HuH-7.5 (cell line): ENCODE measurements around the gene ANO2.

ENCODE experiments used
- DNase-seq: peaks from one replicate; pipeline ENCODE4 v3.0.0; 2011; ENCODE audit warnings: low spot score

Gene ANO2

DNA sequence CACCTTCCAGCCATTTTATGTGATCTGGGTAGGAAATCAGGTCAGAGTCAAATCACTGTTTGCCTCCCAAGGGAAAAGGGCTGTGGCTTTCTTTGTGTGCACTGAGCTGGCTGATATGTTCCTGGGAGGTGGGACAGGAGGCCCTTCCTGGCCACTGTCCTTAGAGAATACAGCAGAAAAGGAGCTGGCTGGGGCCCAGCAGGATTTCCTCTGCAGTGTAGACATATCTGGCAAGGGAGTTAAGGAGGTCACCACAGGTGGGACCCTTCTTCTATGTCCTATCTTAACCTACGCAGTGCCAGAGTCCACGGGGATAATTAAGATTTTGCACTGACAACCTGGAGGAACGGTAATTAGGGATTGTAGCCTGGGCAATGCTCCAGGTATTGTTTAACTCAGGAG, 367.8 kb downstream of the ANO2 start:
- no peak for DNase-seq

DNA sequence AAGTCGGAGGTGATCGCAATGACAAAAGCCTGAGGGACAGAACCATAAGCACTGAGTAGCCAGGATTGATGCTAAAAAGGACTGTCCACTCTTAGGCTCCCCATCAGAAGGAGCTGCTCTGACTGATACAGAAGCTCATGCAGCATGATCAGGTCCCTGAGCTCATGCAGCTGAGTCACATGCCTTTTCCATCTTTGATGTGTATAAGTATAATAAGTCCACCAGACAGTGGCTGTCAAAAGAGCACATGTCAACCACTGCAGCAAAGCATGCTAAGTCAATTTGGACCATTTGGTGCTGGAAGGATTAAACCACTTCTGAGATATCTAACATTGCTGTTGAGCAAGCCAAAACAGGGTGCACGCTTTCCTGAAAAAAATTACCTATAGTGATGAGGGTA, 369.1 kb downstream of the ANO2 start:
- DNase-seq, result no peak

DNA sequence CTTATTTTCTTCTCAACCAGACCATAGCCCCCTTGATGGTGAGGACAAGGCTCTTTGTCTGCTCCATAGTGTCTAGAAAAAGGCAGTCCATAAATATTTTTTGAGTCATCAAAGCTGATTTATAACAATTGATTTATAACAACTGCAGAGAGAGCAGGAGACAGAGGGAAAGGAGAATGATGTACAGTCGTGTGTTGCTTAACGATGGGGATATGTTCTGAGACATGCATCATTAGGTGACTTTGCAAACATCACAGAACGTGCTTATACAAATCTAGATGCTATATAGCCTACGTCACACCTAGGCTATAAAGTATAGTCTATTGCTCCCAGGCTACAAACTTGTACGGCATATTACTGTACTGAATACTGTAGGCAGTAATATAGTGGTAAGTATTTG, 369.8 kb downstream of the ANO2 start:
- DNase-seq, result no peak

DNA sequence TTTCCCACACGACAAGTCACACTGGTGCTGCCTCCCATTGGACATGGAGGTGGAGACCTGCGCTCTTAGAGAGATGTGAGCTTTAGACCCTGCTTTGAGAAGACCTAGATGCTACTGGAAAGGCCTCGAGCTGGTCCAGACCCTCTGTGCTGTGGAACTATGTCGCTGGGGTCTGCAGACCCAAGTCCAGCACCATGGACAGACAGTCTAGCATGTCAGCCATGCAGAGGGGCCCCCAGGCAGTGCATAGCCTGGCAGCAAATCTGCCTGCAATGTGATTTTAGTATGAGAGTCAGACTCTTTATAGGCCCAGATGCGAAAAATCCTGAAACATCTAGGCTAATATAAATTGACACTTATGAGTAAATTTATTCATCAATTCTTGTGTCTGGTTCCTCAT, 371.7 kb downstream of the ANO2 start:
- DNase-seq, result no peak

DNA sequence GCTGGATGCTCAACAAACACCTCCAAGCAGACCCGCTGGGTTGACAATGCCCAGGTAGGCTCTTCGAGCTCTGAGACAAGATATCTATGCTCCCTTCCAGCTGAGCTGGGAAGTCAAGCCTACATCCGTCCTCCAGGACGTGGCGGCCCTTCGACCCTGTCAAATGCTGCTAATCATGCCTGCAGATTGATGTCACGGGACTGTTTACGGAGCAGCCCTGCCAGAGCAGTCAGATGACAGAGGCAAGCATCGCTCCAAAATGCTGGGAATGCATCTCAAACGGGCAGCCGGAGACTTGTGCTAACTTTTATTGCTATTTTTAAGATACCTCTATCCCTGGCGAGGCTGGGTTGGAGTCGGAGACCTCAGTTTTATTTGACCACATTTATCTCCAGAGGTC, 373.9 kb downstream of the ANO2 start:
- no peak for DNase-seq

DNA sequence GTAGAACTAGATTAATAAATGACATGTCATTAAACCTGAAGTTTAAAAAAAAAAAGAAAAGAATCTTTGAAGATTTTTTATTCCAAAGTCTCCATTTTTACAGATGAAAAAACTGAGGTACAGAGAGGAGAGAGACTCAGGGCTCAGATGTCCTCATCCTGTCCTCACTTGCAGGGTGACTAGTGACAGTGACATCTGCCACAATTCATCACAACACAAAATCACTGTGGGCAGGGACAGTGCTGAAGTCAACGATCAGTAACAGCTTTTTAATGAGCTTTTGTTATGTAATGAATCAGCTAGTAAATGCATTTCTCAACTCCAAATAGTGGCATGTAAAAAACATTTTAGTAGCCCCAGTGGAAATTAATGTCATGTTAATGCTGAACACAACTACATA, 374.6 kb downstream of the ANO2 start:
- DNase-seq, result no peak

DNA sequence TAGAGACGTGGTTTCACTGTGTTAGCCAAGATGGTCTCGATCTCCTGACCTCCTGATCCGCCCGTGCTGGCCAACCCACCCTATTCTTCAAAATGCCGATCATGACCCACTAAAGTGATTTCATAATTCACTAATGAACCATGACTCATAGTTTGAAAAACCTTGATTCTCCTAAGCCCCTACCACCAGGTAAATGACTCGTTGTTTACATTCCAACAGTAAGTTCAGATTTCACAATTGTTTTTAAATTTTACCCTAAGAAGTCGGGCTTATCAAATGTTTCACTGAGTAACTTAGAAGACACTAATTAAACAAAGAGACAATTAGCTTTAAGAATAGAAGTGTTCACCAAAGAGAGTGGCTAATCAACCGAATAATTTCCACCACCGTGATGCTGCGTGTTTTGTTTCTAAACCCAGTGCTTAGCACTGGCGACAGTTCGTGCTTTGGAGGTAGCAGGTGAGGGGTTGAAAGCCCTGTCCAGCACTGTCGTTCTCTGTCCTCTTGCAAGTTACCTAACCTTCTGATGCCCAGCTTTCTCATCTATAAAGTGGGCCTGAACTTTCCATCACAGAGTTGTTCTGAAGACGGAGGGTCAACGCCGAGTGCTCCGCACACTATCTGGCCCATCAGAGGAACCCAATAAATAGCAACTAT, 376.6 kb downstream of the ANO2 start:
- DNase-seq, result no peak

DNA sequence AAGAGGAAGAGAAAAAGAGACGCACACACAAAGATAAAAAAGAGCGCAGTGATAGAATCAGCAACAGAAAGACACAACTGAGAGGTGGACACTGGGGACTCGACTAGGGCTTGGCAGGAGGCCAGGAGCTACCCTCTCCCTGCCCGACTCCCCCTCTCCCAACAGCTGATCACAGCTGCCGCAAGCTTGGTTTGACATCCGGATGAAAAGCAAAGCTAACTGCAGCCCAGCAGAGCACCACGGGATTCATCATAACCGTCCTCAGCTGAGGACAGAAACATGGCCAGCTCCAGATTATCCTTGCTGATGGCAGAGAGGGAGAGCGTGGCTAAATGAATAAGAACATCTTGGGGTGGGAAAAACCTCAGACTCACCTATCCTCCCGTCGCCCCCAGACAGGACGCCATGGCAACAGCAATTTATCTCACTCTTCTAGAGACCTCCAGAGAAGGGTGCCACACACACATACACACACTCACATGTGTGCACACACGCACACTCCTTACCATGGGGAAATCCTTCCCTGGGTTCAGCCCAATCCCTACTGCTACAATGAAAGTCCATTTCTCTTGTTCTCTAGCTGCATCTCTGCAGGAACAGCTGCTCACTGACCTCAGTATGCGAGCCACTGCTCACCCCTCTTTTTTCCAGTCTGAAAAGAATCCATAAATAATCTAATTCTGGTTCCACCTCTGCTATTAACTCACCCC, 377.9 kb downstream of the ANO2 start:
- DNase-seq, result no peak

DNA sequence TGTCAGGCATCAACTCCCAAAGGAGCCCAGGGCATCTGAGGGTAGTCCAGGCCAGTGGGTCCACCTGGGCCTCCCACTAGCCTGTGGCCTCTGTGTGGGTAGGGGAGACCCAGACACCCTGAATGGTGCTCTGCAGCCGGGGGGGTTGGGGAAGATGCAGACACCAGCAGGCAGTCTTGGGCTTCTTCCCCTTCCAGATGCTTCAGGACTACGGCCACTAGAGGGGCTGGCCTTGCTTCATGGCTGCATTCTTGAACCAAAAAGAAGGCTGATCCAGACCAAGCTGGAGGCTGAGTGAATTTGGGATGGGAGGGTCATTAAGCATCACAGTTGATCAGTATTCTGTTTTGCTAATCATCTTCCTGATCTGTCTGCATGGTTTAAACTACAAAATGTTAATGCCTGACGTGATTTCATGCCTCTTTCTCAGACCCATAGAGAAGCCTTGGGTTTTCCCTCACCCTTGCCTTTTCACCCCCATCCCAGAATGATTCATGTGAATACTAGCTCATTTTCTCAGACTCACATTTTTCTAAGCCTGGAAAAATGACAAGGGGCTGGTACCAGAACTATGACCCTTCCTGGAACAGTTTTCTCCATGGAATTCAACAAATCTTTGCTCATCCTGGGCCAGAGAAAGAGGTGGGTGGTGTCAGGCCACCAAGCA, 379.0 kb downstream of the ANO2 start:
- DNase-seq, result no peak

DNA sequence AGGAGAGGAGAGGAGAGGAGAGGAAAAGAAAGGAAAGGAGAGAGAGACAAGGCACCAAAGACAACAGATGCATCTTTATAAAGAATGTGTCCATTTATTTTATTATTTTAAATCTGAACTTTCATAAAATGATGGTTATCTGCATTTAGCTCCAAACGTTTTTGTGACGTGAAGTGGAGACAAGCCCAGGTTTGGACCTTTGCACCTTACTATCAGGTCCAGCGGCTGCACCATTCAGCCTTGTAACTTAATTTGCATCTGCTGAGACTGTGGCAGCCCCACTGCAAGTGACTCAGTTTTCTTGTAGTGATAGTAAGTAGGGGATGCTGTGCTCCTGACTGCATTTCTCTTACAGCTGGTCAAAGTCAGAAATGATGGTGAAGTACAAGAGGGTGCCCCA, 382.5 kb downstream of the ANO2 start:
- no peak for DNase-seq

DNA sequence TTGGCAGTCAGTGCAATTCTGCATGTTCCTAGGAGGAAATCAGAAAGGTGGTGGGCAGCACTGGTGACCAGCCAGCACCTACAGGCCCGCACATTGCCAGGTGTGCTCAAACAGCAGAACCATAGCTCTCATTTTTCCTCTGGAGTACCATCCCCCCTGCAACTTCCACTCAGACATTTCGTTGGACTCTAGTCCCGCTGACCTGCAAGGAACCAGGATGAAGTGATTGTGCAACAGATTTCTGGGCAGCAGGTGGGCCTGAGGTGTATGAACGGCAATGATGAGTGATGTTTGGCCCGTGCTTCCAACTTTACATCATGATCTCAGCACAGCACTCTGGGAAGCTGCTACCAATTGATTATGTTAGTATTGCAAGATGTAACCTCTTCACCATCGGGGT, 383.2 kb downstream of the ANO2 start:
- DNase-seq, result no peak

DNA sequence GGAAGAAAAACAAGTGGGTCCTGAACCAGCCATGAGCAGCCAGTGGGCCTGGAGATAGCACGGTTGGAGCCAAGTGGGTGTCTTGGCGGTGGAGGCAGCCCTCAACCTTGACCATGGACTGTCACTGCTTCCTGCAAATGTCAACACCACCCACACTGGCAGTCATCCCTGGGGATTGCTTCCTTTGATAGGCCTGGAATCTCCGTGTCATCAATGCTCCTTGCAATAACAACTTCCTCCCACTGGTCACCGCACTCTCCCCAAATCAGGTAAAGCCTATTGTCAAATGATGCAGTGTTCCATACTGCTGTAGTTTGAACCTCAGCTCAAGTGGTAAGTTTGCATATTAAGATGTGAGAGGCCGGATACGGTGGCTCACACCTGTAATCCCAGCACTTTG, 384.0 kb downstream of the ANO2 start:
- no peak for DNase-seq

DNA sequence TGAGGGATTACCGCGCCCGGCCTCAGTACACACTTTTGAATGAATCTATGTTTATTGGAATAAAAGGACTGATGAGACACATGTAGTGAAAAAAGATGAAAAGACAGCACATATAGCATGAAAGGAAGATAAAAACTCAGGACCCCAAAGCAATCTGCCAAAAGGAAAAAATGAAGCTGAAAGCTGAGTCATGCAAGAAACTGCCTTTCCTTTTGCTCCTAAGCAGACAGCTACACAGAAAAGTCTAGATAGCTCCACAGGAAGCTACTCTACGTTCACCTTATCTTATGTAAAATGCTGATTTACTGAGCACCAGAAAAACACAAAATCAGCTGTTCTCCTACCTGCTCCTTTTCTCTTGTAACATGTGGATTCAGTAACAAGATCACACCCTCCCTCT, 384.8 kb downstream of the ANO2 start:
- no peak for DNase-seq

DNA sequence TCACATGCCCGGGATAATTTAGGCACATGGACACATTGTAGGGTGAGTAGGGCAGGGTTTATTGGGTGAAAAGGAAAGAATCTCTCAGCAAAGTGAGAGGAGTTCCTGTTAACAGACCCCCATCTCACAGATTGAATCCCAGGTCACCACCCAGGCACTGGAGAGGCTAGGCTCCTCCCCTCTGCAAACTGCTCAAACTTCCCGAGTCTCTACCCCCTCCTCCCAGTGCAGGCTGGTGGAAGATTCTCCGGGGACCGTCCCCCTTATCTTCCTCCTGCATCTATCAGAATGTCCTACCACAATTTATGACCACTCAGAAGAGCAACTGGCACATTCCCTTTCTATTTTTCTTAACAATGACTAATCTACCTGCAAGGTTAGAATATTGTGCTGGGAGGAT, 387.2 kb downstream of the ANO2 start:
- DNase-seq, result no peak

DNA sequence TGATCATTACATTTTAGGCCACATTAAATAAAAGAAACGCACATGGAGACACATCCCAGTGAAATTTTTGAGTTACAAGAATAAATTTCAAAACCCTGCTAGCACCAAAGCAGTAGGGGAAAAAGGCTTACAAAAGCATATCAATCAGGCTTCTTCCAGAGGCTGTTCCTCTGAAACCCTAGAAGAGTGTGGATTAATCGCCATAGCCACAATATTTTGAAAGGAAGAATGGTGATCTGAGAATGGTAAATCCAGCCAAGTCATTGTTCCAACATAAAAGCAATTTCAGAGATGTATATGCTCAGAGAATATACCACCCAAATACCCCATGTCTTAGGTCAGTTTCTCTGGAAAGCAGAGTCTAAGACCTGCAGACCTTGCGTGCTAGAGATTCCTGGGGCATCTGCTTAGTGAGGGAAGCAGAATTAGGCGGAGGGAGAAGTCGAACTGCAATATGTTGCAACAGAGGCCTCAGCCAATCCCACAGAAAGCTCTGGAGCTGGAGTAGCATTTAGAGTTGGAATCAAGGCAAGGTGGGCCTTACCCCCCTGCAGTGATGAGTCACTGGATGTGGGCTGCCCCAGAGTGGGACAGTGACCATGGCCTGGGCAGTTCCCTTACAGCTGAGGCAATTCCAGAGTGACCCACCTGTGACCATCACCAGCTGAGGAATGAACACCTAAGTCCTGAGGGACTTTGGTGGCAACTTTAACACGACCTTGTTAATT, 387.9 kb downstream of the ANO2 start:
- DNase-seq, result no peak

DNA sequence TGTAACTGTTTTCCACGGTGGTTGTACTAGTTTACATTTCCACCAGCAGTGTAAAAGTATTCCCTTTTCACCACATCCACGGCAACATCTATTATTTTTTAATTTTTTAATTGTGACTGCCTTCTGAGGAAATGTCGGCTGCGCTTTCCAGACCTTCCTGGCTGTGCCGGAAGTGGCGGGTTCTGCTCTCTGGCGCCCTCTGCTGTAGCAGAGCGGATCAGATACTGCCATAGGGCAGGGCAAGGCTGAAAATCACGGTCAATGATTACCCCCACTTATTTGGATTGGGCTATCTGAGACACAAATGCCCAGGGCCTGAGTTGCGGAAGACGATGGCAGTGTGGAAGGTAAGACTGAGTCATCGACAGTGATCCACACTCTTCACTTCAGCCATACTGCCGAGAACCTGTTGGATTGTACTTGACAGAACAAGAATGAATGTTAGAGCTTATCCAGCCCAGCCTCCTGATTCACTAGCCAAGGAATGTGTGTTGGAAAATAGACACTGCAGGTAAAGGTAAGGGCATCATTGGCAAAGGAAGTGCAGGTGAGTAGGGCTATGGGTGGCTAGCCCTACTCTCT, 388.9 kb downstream of the ANO2 start:
- DNase-seq, result peak; percentile 33

DNA sequence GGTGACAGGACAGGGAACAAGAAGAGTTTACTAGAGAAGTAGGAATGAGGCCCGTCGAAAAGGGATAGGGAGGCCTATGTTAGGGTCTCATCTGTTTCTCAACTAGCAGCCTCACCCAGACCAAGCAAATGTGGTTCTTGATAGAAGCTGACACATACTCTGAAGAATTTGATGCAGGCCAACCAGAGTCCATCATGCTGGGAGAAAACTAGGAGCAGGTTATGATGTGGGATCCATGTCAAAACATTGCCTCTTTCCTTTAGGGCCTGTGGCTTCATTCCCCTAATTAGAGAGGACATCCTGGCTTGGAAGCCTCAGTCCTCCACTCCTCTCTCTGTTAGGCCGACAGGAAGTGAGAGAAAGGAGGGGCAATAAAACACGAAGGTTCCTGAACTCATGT, 390.3 kb downstream of the ANO2 start:
- no peak for DNase-seq

DNA sequence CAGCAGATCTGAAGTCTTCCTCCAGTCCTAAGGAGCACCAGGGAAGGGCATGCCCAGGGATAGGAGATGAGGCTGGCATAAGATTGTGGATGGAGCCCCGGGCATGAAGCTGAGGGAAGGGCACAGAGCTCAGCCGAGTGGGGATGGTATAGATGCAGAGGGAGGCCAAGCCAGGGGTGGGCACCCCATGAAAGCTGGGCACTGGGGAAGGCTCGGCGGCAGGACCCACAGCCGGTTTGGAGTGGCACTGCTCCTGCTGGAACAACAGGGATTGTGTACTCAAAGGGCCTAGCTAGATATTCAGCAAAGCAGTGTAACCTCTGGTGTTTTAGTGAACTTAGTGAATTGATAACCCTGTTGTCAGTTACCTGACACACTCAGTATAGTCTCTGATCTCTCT, 396.0 kb downstream of the ANO2 start:
- no peak for DNase-seq

DNA sequence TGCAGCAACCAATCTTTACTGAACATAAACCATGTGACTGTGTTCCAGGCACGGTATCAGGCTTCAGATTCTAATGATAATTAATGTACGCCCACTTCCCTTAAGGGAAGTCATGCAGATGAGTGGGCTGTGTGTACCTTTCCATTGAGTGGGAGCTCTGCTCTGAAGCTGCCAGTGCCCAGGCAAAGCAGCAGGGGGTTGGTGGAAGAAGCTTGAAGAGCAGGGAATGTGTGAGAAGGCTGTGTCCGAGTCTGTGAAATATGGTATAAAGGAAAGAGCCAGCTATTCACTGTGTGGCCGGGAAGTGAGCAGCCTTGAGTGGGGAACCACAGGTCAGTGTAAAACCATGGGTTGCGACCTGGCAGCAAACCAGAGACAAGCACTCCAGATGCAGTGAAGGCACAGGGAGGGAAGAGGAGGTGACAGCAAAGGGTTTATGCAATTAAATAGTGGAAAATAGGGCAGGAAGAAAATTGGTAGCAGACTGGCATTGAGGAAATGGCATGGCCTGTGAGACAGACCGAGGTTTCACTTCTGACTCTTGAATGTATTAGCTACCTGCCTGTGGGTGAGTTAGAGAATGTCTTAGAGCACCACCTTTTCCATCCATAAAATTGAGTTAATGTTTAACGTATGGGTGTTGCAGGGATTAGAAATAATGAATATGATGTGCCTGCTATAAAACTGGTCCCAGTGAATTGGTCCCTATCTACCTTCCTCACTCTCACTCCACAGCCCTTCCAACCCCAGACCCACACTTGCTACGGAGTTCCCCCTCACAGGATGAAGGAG, 396.7 kb downstream of the ANO2 start:
- no peak for DNase-seq

DNA sequence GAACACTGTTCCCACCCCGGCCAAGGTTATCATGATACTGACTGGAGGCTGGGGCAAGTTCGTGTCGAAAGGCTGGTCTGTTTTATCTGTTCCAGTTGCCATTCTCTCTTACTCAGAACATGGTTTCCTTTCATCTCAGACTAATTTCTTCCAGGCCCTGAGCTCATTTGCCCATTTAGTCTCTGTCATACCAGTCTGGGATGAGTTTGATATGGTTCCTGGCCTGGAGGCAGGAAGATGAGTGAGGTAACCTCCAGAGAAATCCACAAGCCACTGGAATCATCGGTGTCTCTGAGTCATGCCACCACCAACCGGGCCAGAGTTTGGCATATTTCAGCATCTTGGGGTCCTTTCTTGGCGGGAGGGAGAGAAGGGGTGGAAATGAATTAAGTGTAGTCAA, 398.4 kb downstream of the ANO2 start:
- DNase-seq, result no peak

DNA sequence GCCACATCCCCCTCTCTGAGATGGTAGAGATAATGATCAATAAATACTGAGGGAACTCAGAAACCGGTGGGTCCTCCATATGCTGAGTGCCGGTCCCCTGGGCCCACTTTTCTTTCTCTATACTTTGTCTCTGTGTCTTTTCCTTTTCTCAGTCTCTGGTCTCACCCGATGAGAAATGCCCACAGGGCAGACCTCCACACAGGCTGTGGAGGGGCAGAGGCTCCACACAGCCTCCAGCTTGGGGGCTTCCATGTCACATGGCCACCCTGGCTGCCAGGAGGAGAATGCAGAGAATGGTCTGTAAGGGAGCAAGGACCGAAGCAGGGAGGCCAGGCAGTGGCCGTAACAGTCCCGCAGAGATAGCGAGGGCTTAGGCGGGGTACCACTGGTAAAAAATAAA, 407.3 kb downstream of the ANO2 start:
- no peak for DNase-seq
